ENCODE measurements around the gene TTC21A.

GRCh38 chr3:39086144-39086543 is 21.3 kb upstream of the TTC21A start:
- TF ChIP-seq OSR2 (tag by site-specific recombination; IDR thresholded peaks at IDR 0.05): no peak
- no peak for TF ChIP-seq CTCF (tag by site-specific recombination; IDR thresholded peaks at IDR 0.05)
- no peak for TF ChIP-seq PRDM10 (tag by site-specific recombination; IDR thresholded peaks at IDR 0.05)
- no peak for TF ChIP-seq TCF7L2 (IDR thresholded peaks at IDR 0.05; ENCODE audit: borderline replicate concordance, low read depth, low read length)
- TF ChIP-seq ZNF10 (tag by site-specific recombination; IDR thresholded peaks at IDR 0.05): no peak
- TF ChIP-seq ZNF311 (tag by site-specific recombination; IDR thresholded peaks at IDR 0.05; ENCODE audit: borderline replicate concordance): no peak
- TF ChIP-seq ZNF704 (tag by site-specific recombination; IDR thresholded peaks at IDR 0.05): no peak
- no peak for TF ChIP-seq ZNF514 (tag by site-specific recombination; IDR thresholded peaks at IDR 0.05)
- TF ChIP-seq ZNF146 (tag by site-specific recombination; IDR thresholded peaks at IDR 0.05): no peak
- no peak for TF ChIP-seq ZNF558 (tag by site-specific recombination; IDR thresholded peaks at IDR 0.05)
- TF ChIP-seq ZNF629 (tag by site-specific recombination; IDR thresholded peaks at IDR 0.05): no peak
- TF ChIP-seq ZIC2 (tag by site-specific recombination; IDR thresholded peaks at IDR 0.05): no peak
- no peak for TF ChIP-seq ZNF274 (IDR thresholded peaks at IDR 0.05; ENCODE audit: low read length)
- no peak for TF ChIP-seq ZNF274 (tag by site-specific recombination; IDR thresholded peaks at IDR 0.05; ENCODE audit: borderline replicate concordance)
- TF ChIP-seq ZNF133 (tag by site-specific recombination; IDR thresholded peaks at IDR 0.05): no peak
